Measurements from ENCODE around the gene LMX1B. TPM values are rescaled to one million over a fixed set of nuclear protein-coding genes. Genes with fewer than 3 reads are reported as not detected.

LMX1B gene
- total RNA-seq, 1 experiment from 2014 or later = 11.3 TPM

- Histone ChIP-seq H3K27ac (ENCODE audit: low read depth, low read length) (peak overlapping the region; percentile 59; the same call in 1 of the 2 replicates), H3K9me3 (ENCODE audit: control insufficient read depth in 1 of 2, insufficient read depth in 1 of 2, low read depth in 1 of 2, low read length in 2 of 2) (no peaks in the 10 kb centered on the region), H2AFZ (ENCODE audit: low read depth, low read length, poor library complexity, severe bottlenecking) (peak overlapping the region; percentile 38), H3K9me2 (ENCODE audit: insufficient read depth) (no peaks in the 10 kb centered on the region), H3K9ac (ENCODE audit: low read length) (peak overlapping the region; percentile 43), H3K4me1 (ENCODE audit: control insufficient read depth in 1 of 2, insufficient read depth in 2 of 2, low read length in 2 of 2) (peaks cover 7 to 23% of the 10 kb centered on the region in 2 experiments; a peak in 3 of 4 replicates), H4K20me1 (ENCODE audit: insufficient read depth) (no peaks in the 10 kb centered on the region), H3K4me3 (replicated peaks in 1 of 2; ENCODE audit: low read depth in 1 of 2, low read length in 2 of 2) (peak overlapping the region; percentile 46 to 59), H3K79me2 (ENCODE audit: insufficient read depth, low read length) (no peaks in the 10 kb centered on the region), H3K27me3 (ENCODE audit: insufficient read depth, low read length) (no peaks in the 10 kb centered on the region), H3K36me3 (ENCODE audit: control insufficient read depth in 1 of 2, insufficient read depth in 2 of 2, low read length in 2 of 2) (no peaks in the 10 kb centered on the region; a peak in 1 of 4 replicates), H3K4me2 (ENCODE audit: low read length) (peak overlapping the region; percentile 75)
- BruUV-seq (replicated peaks) = no TSS peak
- TF ChIP-seq ZFX (IDR thresholded peaks at IDR 0.05) = peak; percentile 38; the same call in 1 of the 2 replicates
- no peak for TF ChIP-seq FOSL1 (IDR thresholded peaks at IDR 0.05; ENCODE audit: low read depth)
- no peak for TF ChIP-seq CBX3 (IDR thresholded peaks at IDR 0.05; ENCODE audit: low read depth)
- TF ChIP-seq EZH2 (IDR thresholded peaks at IDR 0.05) = no peak
- DNase-seq (ENCODE audit: low read depth, low spot score) (no peak), ATAC-seq (no peak)
- intact Hi-C loops (cut with micrococcal nuclease) = no loop called here
- ChIA-PET POLR2A (no interaction called here), RAD21 (ENCODE audit: low non-redundant PET in 1 of 2, low total read pairs in 2 of 2, uncharacterized antibody in 2 of 2, unreplicated experiment in 2 of 2) (no interaction called here), CTCF (interaction anchor here (0.8 to 1.5 kb wide), 4 partner anchors 78 to 168 kb away, joined by 3 to 6 read pairs (median 4); no protein-coding TSS in a partner anchor)
These were observed 701 bp upstream of the LMX1B start for GRCh38 chr9:126612813-126613641.

GRCh38 chr9:126614088-126614454 lies 343 bp downstream of the LMX1B start:
- peak; percentile 37 for ATAC-seq
- Histone ChIP-seq H3K4me2 (ENCODE audit: low read length) (peak overlapping the region; percentile 93), H3K9me3 (ENCODE audit: control insufficient read depth in 1 of 2, insufficient read depth in 1 of 2, low read depth in 1 of 2, low read length in 2 of 2) (no peaks in the 10 kb centered on the region), H3K9ac (ENCODE audit: low read length) (peak overlapping the region; percentile 57), H3K4me1 (ENCODE audit: control insufficient read depth in 1 of 2, insufficient read depth in 2 of 2, low read length in 2 of 2) (peaks cover 7 to 23% of the 10 kb centered on the region in 2 experiments; a peak in 3 of 4 replicates), H3K4me3 (replicated peaks in 1 of 2; ENCODE audit: low read depth in 1 of 2, low read length in 2 of 2) (peak overlapping the region; percentile 56 to 69), H3K79me2 (ENCODE audit: insufficient read depth, low read length) (no peaks in the 10 kb centered on the region), H3K27me3 (ENCODE audit: insufficient read depth, low read length) (no peaks in the 10 kb centered on the region), H3K9me2 (ENCODE audit: insufficient read depth) (no peaks in the 10 kb centered on the region), H2AFZ (ENCODE audit: low read depth, low read length, poor library complexity, severe bottlenecking) (no peak overlapping the region), H4K20me1 (ENCODE audit: insufficient read depth) (no peaks in the 10 kb centered on the region), H3K27ac (ENCODE audit: low read depth, low read length) (peak overlapping the region; percentile 42; the same call in 1 of the 2 replicates), H3K36me3 (ENCODE audit: control insufficient read depth in 1 of 2, insufficient read depth in 2 of 2, low read length in 2 of 2) (no peaks in the 10 kb centered on the region; a peak in 1 of 4 replicates)
- CTCF ChIA-PET = no interaction called here
- RAD21 ChIA-PET (ENCODE audit: low non-redundant PET in 1 of 2, low total read pairs in 2 of 2, uncharacterized antibody in 2 of 2, unreplicated experiment in 2 of 2) = no interaction called here
- no peak for TF ChIP-seq POLR2A (IDR thresholded peaks at IDR 0.05; ENCODE audit: borderline replicate concordance, extremely low read depth, insufficient read depth, insufficient read length)
- TF ChIP-seq SIN3A (IDR thresholded peaks at IDR 0.05; ENCODE audit: low read depth) = no peak
- no peak for TF ChIP-seq CEBPB (IDR thresholded peaks at IDR 0.05; ENCODE audit: low read depth)
- TF ChIP-seq CBX3 (IDR thresholded peaks at IDR 0.05; ENCODE audit: low read depth) = no peak
- TF ChIP-seq, protein P1, sequence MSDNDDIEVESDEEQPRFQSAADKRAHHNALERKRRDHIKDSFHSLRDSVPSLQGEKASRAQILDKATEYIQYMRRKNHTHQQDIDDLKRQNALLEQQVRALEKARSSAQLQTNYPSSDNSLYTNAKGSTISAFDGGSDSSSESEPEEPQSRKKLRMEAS (IDR thresholded peaks at IDR 0.05) = no peak
- no peak for TF ChIP-seq EZH2 (IDR thresholded peaks at IDR 0.05)
- no peak for TF ChIP-seq ELF1 (IDR thresholded peaks at IDR 0.05; ENCODE audit: borderline replicate concordance, low read depth)
- TF ChIP-seq, protein P2, sequence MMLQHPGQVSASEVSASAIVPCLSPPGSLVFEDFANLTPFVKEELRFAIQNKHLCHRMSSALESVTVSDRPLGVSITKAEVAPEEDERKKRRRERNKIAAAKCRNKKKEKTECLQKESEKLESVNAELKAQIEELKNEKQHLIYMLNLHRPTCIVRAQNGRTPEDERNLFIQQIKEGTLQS (IDR thresholded peaks at IDR 0.05) = no peak
- no peak for TF ChIP-seq REST (IDR thresholded peaks at IDR 0.05; ENCODE audit: low read depth)
- no peak for TF ChIP-seq EGR1 (IDR thresholded peaks at IDR 0.05; ENCODE audit: low read depth)
- TF ChIP-seq FOSL1 (IDR thresholded peaks at IDR 0.05; ENCODE audit: low read depth) = no peak
- no peak for TF ChIP-seq JUND (IDR thresholded peaks at IDR 0.05)
- TF ChIP-seq EZH2phosphoT487 (IDR thresholded peaks at IDR 0.05; ENCODE audit: borderline replicate concordance) = no peak
- POLR2A ChIA-PET = no interaction called here
- intact Hi-C loops (cut with micrococcal nuclease) = no loop called here
- DNase-seq (ENCODE audit: low read depth, low spot score) = no peak
- BruUV-seq (replicated peaks) = no TSS peak

Data from HCT116 (cell line).